Sigmoid colon (tissue), 7 donors: ENCODE measurements around the gene RNASE3. TPM values are rescaled to one million over a fixed set of nuclear protein-coding genes. Genes with fewer than 3 reads are reported as not detected.
A peak's percentile ranks its signal among the peaks of the same experiment; 100 is the strongest.

ENCODE experiments used
- DNase-seq: peaks from one replicate; pipeline ENCODE4 v3.0.0-alpha.2; 2019
- H3K27ac ChIP-seq, 4 donors: fragments of 200-600 bp; sonication (generic); one replicate each; pipeline ENCODE4 v1.5.1; 2016 to 2019; ENCODE audit warnings: mild to moderate bottlenecking in 1 of 4
- H3K27me3 ChIP-seq, 3 donors: fragments of 200-600 bp; sonication (generic); one replicate each; pipeline ENCODE4 v1.5.1; 2019; ENCODE audit warnings: mild to moderate bottlenecking in 1 of 3
- H3K36me3 ChIP-seq, 4 donors: fragments of 200-600 bp; sonication (generic); one replicate each; pipeline ENCODE4 v1.5.1; 2016 to 2019
- H3K4me1 ChIP-seq, 4 donors: fragments of 200-600 bp; sonication (generic); one replicate each; pipeline ENCODE4 v1.5.1; 2017 to 2019
- H3K4me3 ChIP-seq, 4 donors: fragments of 200-600 bp; sonication (generic); one replicate each; pipeline ENCODE4 v1.5.1; 2017 to 2019; ENCODE audit warnings: mild to moderate bottlenecking in 2 of 4, moderate library complexity in 1 of 4
- H3K9me3 ChIP-seq, 4 donors: fragments of 200-600 bp in 3 of 4; sonication (generic) in 3 of 4; one replicate each; pipeline versions ENCODE4 v1.5.1 to v1.6.1; 2013 to 2019
- CTCF ChIP-seq, 4 experiments: fragments of 450-650 bp in 3 of 4; fragments of 200-600 bp in 1 of 4; IDR thresholded peaks; one replicate each; pipeline ENCODE4 v1.5.1; 2016 to 2019; ENCODE audit warnings: antibody characterized with exemption in 4 of 4, mild to moderate bottlenecking in 3 of 4, moderate library complexity in 2 of 4
- EP300 ChIP-seq, 4 donors: sonication (generic); formaldehyde crosslinking; IDR thresholded peaks; one replicate each; pipeline ENCODE4 v1.6.1; 2017; ENCODE audit warnings: antibody characterized with exemption in 4 of 4
- POLR2A ChIP-seq, 2 donors: fragments of 450-650 bp; IDR thresholded peaks; one replicate each; pipeline ENCODE4 v1.6.1; 2016; ENCODE audit warnings: antibody characterized with exemption in 2 of 2, mild to moderate bottlenecking in 2 of 2, moderate library complexity in 2 of 2
- POLR2AphosphoS5 ChIP-seq, 4 donors: sonication (generic); formaldehyde crosslinking; IDR thresholded peaks; one replicate each; pipeline ENCODE4 v1.6.1; 2017; ENCODE audit warnings: antibody characterized with exemption in 4 of 4
- WGBS, 2 donors: extraction: QIAGEN DNeasy Blood & Tissue Kit; methylation state at CpG; one replicate each; pipeline ENCODE4 v1.1.7; 2013; 5-methylcytosine and 5-hydroxymethylcytosine counted together
- intact Hi-C: fragments of 100-400 bp; cut with DNase I; formaldehyde crosslinking; loops from one replicate; pipeline ENCODE4 v1.15.1; 2023
- polyA plus RNA-seq, 3 donors: library from polyadenylated mRNA; stranded (reverse); fragments of 200-250 nt; gene quantifications; one replicate each; pipeline ENCODE4 v1.2.3, GENCODE V29; 2013
- total RNA-seq, 4 donors: library from RNA; depleted of rRNA; stranded (reverse); fragments of >200 nt; gene quantifications; one replicate each; pipeline ENCODE4 v1.1.0, GENCODE V29; 2016
- donor health status: healthy with polysubstance abuse.
- donor health status: Bipolar disorder and iron deficiency.
- donor health status: healthy.

The RNASE3 gene
- total and polyA plus RNA-seq, 7 donors, result 2.6 TPM; not detected in 6

- TF ChIP-seq EP300 (IDR thresholded peaks at IDR 0.05) (no peak), CTCF (IDR thresholded peaks at IDR 0.05) (peak; percentile 26 to 55 (median 49))
- intact Hi-C loops, result loop anchor here (2.0 to 10.0 kb wide), 3 partner anchors 161 to 249 kb away; partner anchors contain the start of gene TMEM253
- peaks cover 0 to 8% (median 7%) of the 10 kb centered on the region in 3 donors for H3K27me3 ChIP-seq
- H3K4me1 ChIP-seq, result peaks cover 0 to 6% (median 2%) of the 10 kb centered on the region in 4 donors
- 10 to 18% methylated on average over 8 of the region's 8 CpGs for WGBS, 2 donors
- no peaks in the 10 kb centered on the region for H3K9me3 ChIP-seq
- no peak overlapping the region for H3K4me3 ChIP-seq
- no peaks in the 10 kb centered on the region for H3K36me3 ChIP-seq
- no peak overlapping the region for H3K27ac ChIP-seq
- DNase-seq, result no peak
Measured at GRCh38 chr14:20855652-20856291, 35.4 kb upstream of the RNASE3 start.

GRCh38 chr14:20857207-20857606, 34.0 kb upstream of the RNASE3 start:
- H3K27ac ChIP-seq, result no peak overlapping the region
- H3K9me3 ChIP-seq, result no peaks in the 10 kb centered on the region
- intact Hi-C loops, result loop anchor here (2.0 to 10.0 kb wide), 3 partner anchors 162 to 248 kb away; partner anchors contain the start of gene TMEM253
- no peak for DNase-seq
- peaks cover 0 to 6% (median 2%) of the 10 kb centered on the region in 4 donors for H3K4me1 ChIP-seq
- H3K4me3 ChIP-seq, result no peak overlapping the region
- H3K27me3 ChIP-seq, result peaks cover 0 to 8% (median 7%) of the 10 kb centered on the region in 3 donors
- no peak for TF ChIP-seq POLR2AphosphoS5 (IDR thresholded peaks at IDR 0.05)
- no peak for TF ChIP-seq CTCF (IDR thresholded peaks at IDR 0.05)
- no peak for TF ChIP-seq EP300 (IDR thresholded peaks at IDR 0.05)
- no peak for TF ChIP-seq POLR2A (IDR thresholded peaks at IDR 0.05)
- no peaks in the 10 kb centered on the region for H3K36me3 ChIP-seq

GRCh38 chr14:20857630-20858261, 33.4 kb upstream of the RNASE3 start:
- peak; percentile 84 for DNase-seq
- TF ChIP-seq CTCF (IDR thresholded peaks at IDR 0.05), result peak in 3 of 4 experiments; percentile 65 to 94 (median 76)
- no peak for TF ChIP-seq EP300 (IDR thresholded peaks at IDR 0.05)
- no peak for TF ChIP-seq POLR2A (IDR thresholded peaks at IDR 0.05)
- no peak for TF ChIP-seq POLR2AphosphoS5 (IDR thresholded peaks at IDR 0.05)
- no peak overlapping the region for H3K27ac ChIP-seq
- no peaks in the 10 kb centered on the region for H3K9me3 ChIP-seq
- H3K36me3 ChIP-seq, result no peaks in the 10 kb centered on the region
- intact Hi-C loops, result loop anchor here (1.0 to 10.0 kb wide), 4 partner anchors 114 to 247 kb away; partner anchors contain the start of gene TMEM253
- peak overlapping the region in 1 of 4 donors; percentile 15 for H3K4me3 ChIP-seq
- peaks cover 0 to 6% (median 2%) of the 10 kb centered on the region in 4 donors for H3K4me1 ChIP-seq
- WGBS, 2 donors, result 35 to 36% methylated on average over 14 of the region's 14 CpGs
- H3K27me3 ChIP-seq, result peaks cover 0 to 8% (median 7%) of the 10 kb centered on the region in 3 donors

- no peak for DNase-seq
- Histone ChIP-seq H3K4me3 (no peak overlapping the region), H3K27me3 (no peaks in the 10 kb centered on the region), H3K4me1 (no peaks in the 10 kb centered on the region), H3K27ac (no peak overlapping the region), H3K9me3 (no peaks in the 10 kb centered on the region), H3K36me3 (no peaks in the 10 kb centered on the region)
- WGBS, 2 donors, result 76 to 87% methylated on average over 3 of the region's 3 CpGs
- intact Hi-C loops, result no loop called here
- TF ChIP-seq POLR2AphosphoS5 (IDR thresholded peaks at IDR 0.05) (no peak), POLR2A (IDR thresholded peaks at IDR 0.05) (no peak), EP300 (IDR thresholded peaks at IDR 0.05) (no peak), CTCF (IDR thresholded peaks at IDR 0.05) (no peak)
Measured at GRCh38 chr14:20866194-20866593, 25.0 kb upstream of the RNASE3 start.
